Prostate gland (tissue), 2 donors: ENCODE measurements around the gene CACNA1B. TPM values are rescaled to one million over a fixed set of nuclear protein-coding genes. Genes with fewer than 3 reads are reported as not detected.

Experiments used
- DNase-seq: peaks from one replicate; pipeline ENCODE4 v3.0.0-alpha.2; 2019; ENCODE audit warnings: low spot score
- H3K27ac ChIP-seq, 2 donors: fragments of 200-600 bp; sonication (generic); 2 replicates each; pipeline ENCODE4 v1.5.1; 2017 to 2019
- H3K27me3 ChIP-seq: fragments of 200-600 bp; sonication (generic); replicated peaks from 2 replicates; pipeline ENCODE4 v1.5.1; 2019; ENCODE audit not compliant: insufficient read depth
- H3K36me3 ChIP-seq, 2 donors: fragments of 200-600 bp; sonication (generic); 1 replicate in 1 of 2; 2 replicates in 1 of 2; pipeline versions ENCODE4 v1.5.1 to v1.8.1; 2017 to 2019
- H3K4me1 ChIP-seq: fragments of 200-600 bp; sonication (generic); replicated peaks from 2 replicates; pipeline ENCODE4 v1.5.1; 2019
- H3K4me3 ChIP-seq, 2 donors: fragments of 200-600 bp; sonication (generic); 2 replicates each; pipeline ENCODE4 v1.5.1; 2017 to 2019
- H3K9me3 ChIP-seq: fragments of 200-600 bp; sonication (generic); 2 replicates; pipeline ENCODE4 v1.5.1; 2017
- CTCF ChIP-seq, 4 experiments: fragments of 200-600 bp in 2 of 4; fragments of 450-650 bp in 2 of 4; sonication (generic) in 2 of 4; IDR thresholded peaks; 1 replicate in 3 of 4; 2 replicates in 1 of 4; pipeline ENCODE4 v1.5.1; 2016 to 2019; ENCODE audit warnings: antibody characterized with exemption in 4 of 4, mild to moderate bottlenecking in 2 of 4, moderate library complexity in 2 of 4
- POLR2A ChIP-seq: fragments of 450-650 bp; IDR thresholded peaks from one replicate; pipeline ENCODE4 v1.6.1; 2016; ENCODE audit warnings: antibody characterized with exemption, mild to moderate bottlenecking
- POLR2AphosphoS5 ChIP-seq: sonication (generic); formaldehyde crosslinking; IDR thresholded peaks from one replicate; pipeline ENCODE4 v1.6.1; 2017; ENCODE audit warnings: antibody characterized with exemption
- WGBS: methylation state at CpG from one replicate; pipeline ENCODE4 v1.1.5; 2018; 5-methylcytosine and 5-hydroxymethylcytosine counted together
- intact Hi-C: fragments of 100-400 bp; cut with DNase I; formaldehyde crosslinking; loops from one replicate; pipeline ENCODE4 v1.14.2; 2022
- total RNA-seq, 2 donors: library from RNA; depleted of rRNA; stranded (reverse); fragments of >200 nt; gene quantifications; one replicate each; pipeline ENCODE4 v1.1.0, GENCODE V29; 2016

The CACNA1B gene
- total RNA-seq, 2 donors from 2014 or later, result 0.36 to 6.0 TPM

GRCh38 chr9:137913132-137913531 lies 35.5 kb downstream of the CACNA1B start:
- Histone ChIP-seq H3K36me3 (no peaks in the 10 kb centered on the region), H3K4me1 (no peaks in the 10 kb centered on the region), H3K27me3 (no peaks in the 10 kb centered on the region), H3K4me3 (no peak overlapping the region), H3K9me3 (no peaks in the 10 kb centered on the region), H3K27ac (no peak overlapping the region)
- intact Hi-C loops, result no loop called here
- TF ChIP-seq POLR2A (no peak), POLR2AphosphoS5 (no peak), CTCF (IDR thresholded peaks at IDR 0.05) (no peak)
- no peak for DNase-seq
- whole genome bisulfite sequencing, result 96% methylated on average over 7 of the region's 7 CpGs

- whole genome bisulfite sequencing, result 82% methylated on average over 5 of the region's 5 CpGs
- no peaks in the 10 kb centered on the region for H3K9me3 ChIP-seq
- no peaks in the 10 kb centered on the region for H3K27me3 ChIP-seq
- intact Hi-C loops, result no loop called here
- no peak overlapping the region for H3K4me3 ChIP-seq
- DNase-seq, result no peak
- H3K4me1 ChIP-seq, result no peaks in the 10 kb centered on the region
- H3K27ac ChIP-seq, result no peak overlapping the region
- H3K36me3 ChIP-seq, result no peaks in the 10 kb centered on the region
- TF ChIP-seq POLR2AphosphoS5 (no peak), CTCF (IDR thresholded peaks at IDR 0.05) (no peak), POLR2A (no peak)
Observed at GRCh38 chr9:137913771-137914767, 36.5 kb downstream of the CACNA1B start.

DNA sequence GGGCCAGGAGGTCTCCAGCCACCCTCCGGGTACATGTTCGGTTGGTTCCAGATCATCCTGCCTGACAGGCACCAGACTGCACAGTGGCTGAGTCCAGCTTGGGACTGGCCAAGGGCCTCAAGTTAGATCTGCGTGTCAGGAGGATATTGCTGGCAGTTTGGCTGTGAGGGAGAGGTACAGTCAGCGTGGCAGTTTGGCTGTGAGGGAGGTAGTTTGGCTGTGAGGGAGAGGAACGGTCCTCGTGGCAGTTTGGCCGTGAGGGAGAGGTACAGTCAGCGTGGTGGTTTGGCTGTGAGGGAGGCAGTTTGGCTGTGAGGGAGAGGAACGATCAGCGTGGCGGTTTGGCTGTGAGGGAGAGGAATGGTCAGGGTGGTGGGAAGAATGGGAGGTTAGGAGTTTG lies 39.0 kb downstream of the CACNA1B start:
- intact Hi-C loops, result no loop called here
- Histone ChIP-seq H3K36me3 (no peaks in the 10 kb centered on the region), H3K4me1 (no peaks in the 10 kb centered on the region), H3K4me3 (no peak overlapping the region), H3K27ac (no peak overlapping the region), H3K27me3 (no peaks in the 10 kb centered on the region), H3K9me3 (no peaks in the 10 kb centered on the region)
- no peak for DNase-seq
- 57% methylated on average over 11 of the region's 11 CpGs for WGBS
- TF ChIP-seq POLR2AphosphoS5, result no peak

DNA sequence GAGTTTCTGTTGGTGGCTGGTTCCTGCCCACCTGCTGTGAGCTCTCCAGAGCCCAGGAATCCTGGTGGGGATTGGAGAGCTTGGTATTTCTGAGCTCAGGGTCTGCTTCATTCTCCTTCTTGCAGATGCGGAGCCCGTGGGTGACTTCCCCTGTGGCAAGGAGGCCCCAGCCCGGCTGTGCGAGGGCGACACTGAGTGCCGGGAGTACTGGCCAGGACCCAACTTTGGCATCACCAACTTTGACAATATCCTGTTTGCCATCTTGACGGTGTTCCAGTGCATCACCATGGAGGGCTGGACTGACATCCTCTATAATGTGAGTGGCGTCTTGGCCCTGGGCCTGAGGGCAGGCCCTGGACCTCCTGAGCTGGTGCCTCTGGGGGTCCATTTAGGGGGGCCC lies 39.5 kb downstream of the CACNA1B start:
- Histone ChIP-seq H3K9me3 (no peaks in the 10 kb centered on the region), H3K27me3 (no peaks in the 10 kb centered on the region), H3K27ac (no peak overlapping the region), H3K36me3 (no peaks in the 10 kb centered on the region), H3K4me1 (no peaks in the 10 kb centered on the region), H3K4me3 (no peak overlapping the region)
- no peak for TF ChIP-seq POLR2A
- TF ChIP-seq CTCF (IDR thresholded peaks at IDR 0.05), result no peak
- TF ChIP-seq POLR2AphosphoS5, result no peak
- no peak for DNase-seq
- WGBS, result 73% methylated on average over 7 of the region's 8 CpGs
- intact Hi-C loops, result no loop called here

GRCh38 chr9:137917795-137918194 lies 40.2 kb downstream of the CACNA1B start:
- H3K9me3 ChIP-seq, result no peaks in the 10 kb centered on the region
- WGBS, result 88% methylated on average over 13 of the region's 13 CpGs
- no peaks in the 10 kb centered on the region for H3K4me1 ChIP-seq
- TF ChIP-seq POLR2AphosphoS5, result no peak
- no peak for TF ChIP-seq CTCF (IDR thresholded peaks at IDR 0.05)
- TF ChIP-seq POLR2A, result no peak
- DNase-seq, result no peak
- no peak overlapping the region for H3K27ac ChIP-seq
- H3K27me3 ChIP-seq, result no peaks in the 10 kb centered on the region
- intact Hi-C loops, result no loop called here
- no peak overlapping the region for H3K4me3 ChIP-seq
- H3K36me3 ChIP-seq, result no peaks in the 10 kb centered on the region
